Hindlimb muscle (tissue), 1 donor: Measurements from ENCODE around the gene RGMA. TPM values are rescaled to one million over a fixed set of nuclear protein-coding genes. Genes with fewer than 3 reads are reported as not detected.

Source experiments
- DNase-seq: peaks from one replicate; pipeline ENCODE4 v3.0.0-alpha.2; 2013
- polyA plus RNA-seq: library from polyadenylated mRNA; unstranded; fragments of 120-200 nt; gene quantifications from one replicate; pipeline ENCODE4 v1.2.1, GENCODE V29; 2013; ENCODE audit not compliant: insufficient read length

Gene RGMA
- polyA plus RNA-seq, 1 donor: 101 TPM

DNA sequence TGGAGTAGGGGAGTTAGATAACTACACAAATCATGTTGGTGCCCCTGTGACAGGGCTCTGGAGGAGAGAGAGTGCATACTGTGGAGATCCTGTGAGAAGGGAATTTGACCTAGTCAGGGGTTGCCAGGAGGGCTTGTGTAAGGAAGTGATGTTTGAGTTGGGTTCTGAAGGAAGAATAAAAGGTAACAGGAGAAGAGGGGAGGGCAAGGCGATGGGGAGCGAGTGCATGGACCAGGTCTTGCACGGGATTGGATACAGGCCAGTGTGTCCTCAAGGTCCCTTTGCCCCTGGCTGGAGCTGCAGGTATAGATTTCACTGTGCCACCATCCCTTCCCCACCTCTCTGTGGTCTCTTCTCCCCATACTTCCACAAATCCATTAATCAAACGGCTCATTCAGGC is 83.9 kb downstream of the RGMA start:
- DNase-seq: no peak

DNA sequence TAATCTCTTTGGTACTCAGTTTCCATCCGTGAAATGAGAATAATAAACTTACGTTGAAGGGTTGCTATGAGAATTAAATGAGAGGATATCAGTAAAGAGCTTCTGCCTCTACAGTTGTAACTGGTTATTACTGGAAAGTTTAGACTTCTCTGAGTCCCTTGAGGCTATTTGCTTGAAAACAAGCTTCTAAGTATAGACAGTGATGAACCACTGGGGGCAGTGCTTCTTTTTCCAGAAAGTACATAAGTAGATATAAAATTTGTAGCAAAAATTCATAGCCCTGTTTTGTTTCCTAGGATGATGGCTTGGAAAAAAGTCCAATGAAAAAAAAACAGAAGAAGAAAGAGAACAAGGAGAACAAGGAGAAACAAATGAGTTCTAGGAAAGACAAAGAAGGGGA is 87.1 kb downstream of the RGMA start:
- DNase-seq: no peak

- DNase-seq: no peak
Measured at GRCh38 chr15:93001156-93001555, 87.9 kb downstream of the RGMA start.

DNA sequence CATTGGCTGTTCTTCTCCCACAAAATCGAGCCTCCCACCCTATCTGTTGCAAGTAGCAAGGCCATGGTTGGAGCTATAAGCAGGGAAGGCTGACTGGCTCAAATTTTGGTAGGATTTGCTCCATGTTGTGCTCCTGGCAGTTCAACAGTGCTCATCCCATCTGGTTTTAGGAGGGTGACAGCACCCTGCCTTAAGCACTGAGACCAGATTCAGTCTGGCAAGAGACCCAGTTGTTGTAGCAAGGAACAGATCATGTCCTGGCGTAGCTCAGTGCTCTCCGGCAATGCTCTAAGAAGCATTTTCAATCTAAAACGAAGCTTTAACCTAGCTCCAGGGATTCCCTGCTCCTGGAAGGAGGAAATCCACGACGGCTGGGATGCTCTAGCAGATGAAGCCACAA is 91.2 kb downstream of the RGMA start:
- no peak for DNase-seq

- DNase-seq: no peak
Measured at GRCh38 chr15:92992720-92993119, 96.3 kb downstream of the RGMA start.

GRCh38 chr15:92990031-92990430 is 99.0 kb downstream of the RGMA start:
- DNase-seq: no peak

GRCh38 chr15:92989470-92989869 is 99.5 kb downstream of the RGMA start:
- DNase-seq: no peak

Other genes starting within 250 kb of the RGMA start
- 57.9 TPM for gene CHD2, start 188.9 kb downstream of the RGMA start, polyA plus RNA-seq